Panc1 (cell line): ENCODE data around the gene HNRNPA1. TPM values are rescaled to one million over a fixed set of nuclear protein-coding genes. Genes with fewer than 3 reads are reported as not detected.

ENCODE experiments used
- ATAC-seq: fragments of 200-7000 bp; cut with Tn5 transposase; 2 replicates; pipeline ENCODE4 v1.9.1; 2020; ENCODE audit warnings: mild to moderate bottlenecking, moderate library complexity
- BruUV-seq: library from RNA; stranded (reverse); fragments of 400-500 nt; replicated peaks from 2 replicates; lab custom pipeline; 2021; lab: Mats Ljungman, UMichigan
- CTCF ChIA-PET: fragments of 300-600 bp; sonication (Branson Sonifier 250); formaldehyde crosslinking; loops from one replicate; lab custom pipeline; 2022; ENCODE audit warnings: antibody characterized with exemption; lab: Charles Lee
- POLR2A ChIA-PET: fragments of 300-600 bp; sonication (Branson Sonifier 250); formaldehyde crosslinking; loops from one replicate; lab custom pipeline; 2022; ENCODE audit warnings: antibody characterized with exemption; lab: Charles Lee
- DNase-seq: peaks from one replicate; pipeline ENCODE4 v3.0.0-alpha.2; 2010; ENCODE audit warnings: low read depth, low spot score
- H3K27ac ChIP-seq: 2 replicates; pipeline ENCODE4 v1.5.1; 2011; ENCODE audit warnings: mild to moderate bottlenecking, low read length, inconsistent platforms
- H3K27me3 ChIP-seq: fragments of 200-500 bp; sonication (Bioruptor generic); 2 replicates; pipeline ENCODE4 v1.6.0; 2014; ENCODE audit warnings: low read length, inconsistent platforms; ENCODE audit not compliant: control insufficient read depth, insufficient read depth
- H3K36me3 ChIP-seq: fragments of 200-500 bp; sonication (Bioruptor generic); 2 replicates; pipeline ENCODE4 v1.5.1; 2014; ENCODE audit warnings: inconsistent platforms, mild to moderate bottlenecking, low read length, moderate library complexity; ENCODE audit not compliant: control insufficient read depth, insufficient read depth
- H3K4me1 ChIP-seq: 2 replicates; pipeline ENCODE4 v1.5.1; 2011; ENCODE audit warnings: inconsistent platforms, mild to moderate bottlenecking, low read length, moderate library complexity; ENCODE audit not compliant: control insufficient read depth, insufficient read depth
- H3K4me3 ChIP-seq, 2 experiments: 2 replicates each; pipeline ENCODE4 v1.5.1; 2011 to 2012; ENCODE audit warnings: low read depth in 2 of 2, low read length in 2 of 2, mild to moderate bottlenecking in 2 of 2, inconsistent platforms in 1 of 2, moderate library complexity in 1 of 2
- H3K9me3 ChIP-seq: fragments of 200-500 bp; sonication (Bioruptor generic); 2 replicates; pipeline ENCODE4 v1.5.1; 2014; ENCODE audit warnings: low read depth, mild to moderate bottlenecking, inconsistent platforms, low read length, moderate library complexity; ENCODE audit not compliant: control insufficient read depth, insufficient read depth
- POLR2AphosphoS5 ChIP-seq: IDR thresholded peaks from 2 replicates; pipeline ENCODE4 v1.6.1; 2012; ENCODE audit warnings: mild to moderate bottlenecking, low read depth, low read length, moderate library complexity
- SIN3A ChIP-seq: IDR thresholded peaks from 2 replicates; pipeline ENCODE4 v1.6.1; 2012; ENCODE audit warnings: low read depth, mild to moderate bottlenecking, low read length, moderate library complexity, borderline replicate concordance; ENCODE audit not compliant: insufficient read depth
- TCF7L2 ChIP-seq: IDR thresholded peaks from 2 replicates; pipeline ENCODE4 v1.6.1; 2011; ENCODE audit warnings: mild to moderate bottlenecking, low read depth, low read length, inconsistent platforms
- in situ Hi-C: cut with HindIII; loops from 2 replicates; pipeline ENCODE4 v1.10.0; 2016; ENCODE audit warnings: low sequenced_read_pairs, low pct_unique_long_range_greater_than_20kb
- intact Hi-C: fragments of 100-400 bp; cut with micrococcal nuclease; formaldehyde crosslinking; loops from one replicate; pipeline ENCODE4 v1.10.0; 2022; ENCODE audit not compliant: unreplicated experiment
- total RNA-seq: library from RNA; stranded (reverse); gene quantifications from one replicate; pipeline ENCODE4 v1.2.1, GENCODE V29; 2021; ENCODE audit not compliant: unreplicated experiment
- TF ChIP-seq, protein P1 (sequence below): fragments of 450-650 bp; IDR thresholded peaks from 2 replicates; pipeline ENCODE4 v1.5.1; 2017; ENCODE audit warnings: mild to moderate bottlenecking
- TF ChIP-seq, protein P2 (sequence below), 2 experiments: IDR thresholded peaks; 2 replicates each; pipeline ENCODE4 v1.6.1; 2011 to 2012; ENCODE audit warnings: low read depth in 2 of 2, control low read depth in 1 of 2, low read length in 1 of 2, mild to moderate bottlenecking in 1 of 2, moderate library complexity in 1 of 2; ENCODE audit not compliant: insufficient read depth in 1 of 2

Gene HNRNPA1
- total RNA-seq, 1 experiment from 2014 or later: 689 TPM

DNA sequence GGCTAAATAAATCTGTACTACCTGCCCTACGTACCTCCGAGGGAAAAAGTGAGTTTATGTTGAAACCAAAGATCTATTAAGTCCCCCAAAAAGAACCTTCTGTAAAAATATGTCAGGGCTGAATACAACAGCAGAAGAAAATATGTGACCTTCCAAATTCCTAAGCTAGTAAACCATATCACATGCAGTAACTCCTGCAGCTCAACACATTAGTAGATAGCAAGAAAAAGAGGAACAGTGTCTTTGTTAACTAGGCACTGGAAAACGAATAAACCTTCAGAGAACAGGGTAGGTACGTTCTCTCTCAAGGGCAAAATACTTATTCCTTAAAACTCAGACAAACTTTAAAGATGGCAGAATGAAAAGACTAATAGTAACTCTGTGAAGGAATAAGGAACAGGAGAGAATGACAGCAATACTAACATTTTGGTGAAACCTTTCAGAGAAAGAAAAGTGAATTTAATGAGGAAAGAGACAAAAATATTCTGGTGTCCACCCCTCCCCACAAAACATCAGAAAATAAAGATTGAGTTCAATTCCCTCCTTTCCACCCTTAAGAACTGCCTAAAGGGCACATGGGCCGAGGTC lies 18.6 kb upstream of the HNRNPA1 start:
- Histone ChIP-seq H3K27me3 (no peaks in the 10 kb centered on the region), H3K36me3 (peaks cover 5% of the 10 kb centered on the region; the same call in 1 of the 2 replicates), H3K27ac (peak overlapping the region; percentile 89), H3K4me3 (no peak overlapping the region), H3K9me3 (no peaks in the 10 kb centered on the region), H3K4me1 (peaks cover 58% of the 10 kb centered on the region)
- ATAC-seq: no peak
- intact Hi-C loops: no loop called here
- POLR2A ChIA-PET: interaction anchor here (0.7 to 2.7 kb wide), 2 partner anchors 18 kb away, joined by 5 to 10 read pairs; partner anchors contain the start of genes CBX5 and HNRNPA1
- no peak for TF ChIP-seq POLR2AphosphoS5
- TF ChIP-seq, protein P1, sequence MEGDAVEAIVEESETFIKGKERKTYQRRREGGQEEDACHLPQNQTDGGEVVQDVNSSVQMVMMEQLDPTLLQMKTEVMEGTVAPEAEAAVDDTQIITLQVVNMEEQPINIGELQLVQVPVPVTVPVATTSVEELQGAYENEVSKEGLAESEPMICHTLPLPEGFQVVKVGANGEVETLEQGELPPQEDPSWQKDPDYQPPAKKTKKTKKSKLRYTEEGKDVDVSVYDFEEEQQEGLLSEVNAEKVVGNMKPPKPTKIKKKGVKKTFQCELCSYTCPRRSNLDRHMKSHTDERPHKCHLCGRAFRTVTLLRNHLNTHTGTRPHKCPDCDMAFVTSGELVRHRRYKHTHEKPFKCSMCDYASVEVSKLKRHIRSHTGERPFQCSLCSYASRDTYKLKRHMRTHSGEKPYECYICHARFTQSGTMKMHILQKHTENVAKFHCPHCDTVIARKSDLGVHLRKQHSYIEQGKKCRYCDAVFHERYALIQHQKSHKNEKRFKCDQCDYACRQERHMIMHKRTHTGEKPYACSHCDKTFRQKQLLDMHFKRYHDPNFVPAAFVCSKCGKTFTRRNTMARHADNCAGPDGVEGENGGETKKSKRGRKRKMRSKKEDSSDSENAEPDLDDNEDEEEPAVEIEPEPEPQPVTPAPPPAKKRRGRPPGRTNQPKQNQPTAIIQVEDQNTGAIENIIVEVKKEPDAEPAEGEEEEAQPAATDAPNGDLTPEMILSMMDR: no peak
- TF ChIP-seq TCF7L2: no peak
- no peak for TF ChIP-seq SIN3A
- TF ChIP-seq, protein P2, sequence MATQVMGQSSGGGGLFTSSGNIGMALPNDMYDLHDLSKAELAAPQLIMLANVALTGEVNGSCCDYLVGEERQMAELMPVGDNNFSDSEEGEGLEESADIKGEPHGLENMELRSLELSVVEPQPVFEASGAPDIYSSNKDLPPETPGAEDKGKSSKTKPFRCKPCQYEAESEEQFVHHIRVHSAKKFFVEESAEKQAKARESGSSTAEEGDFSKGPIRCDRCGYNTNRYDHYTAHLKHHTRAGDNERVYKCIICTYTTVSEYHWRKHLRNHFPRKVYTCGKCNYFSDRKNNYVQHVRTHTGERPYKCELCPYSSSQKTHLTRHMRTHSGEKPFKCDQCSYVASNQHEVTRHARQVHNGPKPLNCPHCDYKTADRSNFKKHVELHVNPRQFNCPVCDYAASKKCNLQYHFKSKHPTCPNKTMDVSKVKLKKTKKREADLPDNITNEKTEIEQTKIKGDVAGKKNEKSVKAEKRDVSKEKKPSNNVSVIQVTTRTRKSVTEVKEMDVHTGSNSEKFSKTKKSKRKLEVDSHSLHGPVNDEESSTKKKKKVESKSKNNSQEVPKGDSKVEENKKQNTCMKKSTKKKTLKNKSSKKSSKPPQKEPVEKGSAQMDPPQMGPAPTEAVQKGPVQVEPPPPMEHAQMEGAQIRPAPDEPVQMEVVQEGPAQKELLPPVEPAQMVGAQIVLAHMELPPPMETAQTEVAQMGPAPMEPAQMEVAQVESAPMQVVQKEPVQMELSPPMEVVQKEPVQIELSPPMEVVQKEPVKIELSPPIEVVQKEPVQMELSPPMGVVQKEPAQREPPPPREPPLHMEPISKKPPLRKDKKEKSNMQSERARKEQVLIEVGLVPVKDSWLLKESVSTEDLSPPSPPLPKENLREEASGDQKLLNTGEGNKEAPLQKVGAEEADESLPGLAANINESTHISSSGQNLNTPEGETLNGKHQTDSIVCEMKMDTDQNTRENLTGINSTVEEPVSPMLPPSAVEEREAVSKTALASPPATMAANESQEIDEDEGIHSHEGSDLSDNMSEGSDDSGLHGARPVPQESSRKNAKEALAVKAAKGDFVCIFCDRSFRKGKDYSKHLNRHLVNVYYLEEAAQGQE (IDR thresholded peaks at IDR 0.05; ENCODE audit: insufficient read depth in 1 of 2, low read depth in 2 of 2, low read length in 1 of 2): no peak
- CTCF ChIA-PET: interaction anchor here (0.7 kb wide), 2 partner anchors 8 to 10 kb away, joined by 4 to 5 read pairs; no protein-coding TSS in a partner anchor
- DNase-seq: no peak
- in situ Hi-C loops: no loop called here
- BruUV-seq: no TSS peak

- Histone ChIP-seq H3K27ac (peak overlapping the region; percentile 89), H3K9me3 (no peaks in the 10 kb centered on the region), H3K27me3 (no peaks in the 10 kb centered on the region), H3K4me1 (peaks cover 57% of the 10 kb centered on the region), H3K36me3 (0 out of 2 replicates have a peak, but pooled peaks cover under 1% of the 10 kb centered on the region), H3K4me3 (no peak overlapping the region)
- BruUV-seq: no TSS peak
- TF ChIP-seq, protein P2 (IDR thresholded peaks at IDR 0.05; ENCODE audit: insufficient read depth in 1 of 2, low read depth in 2 of 2, low read length in 1 of 2): no peak
- TF ChIP-seq TCF7L2: peak; percentile 67
- CTCF ChIA-PET: no interaction called here
- POLR2A ChIA-PET: interaction anchor here (0.7 to 1.0 kb wide), 2 partner anchors 18 to 38 kb away, joined by 3 to 5 read pairs; partner anchors contain the start of gene HNRNPA1
- in situ Hi-C loops (no loop called here), intact Hi-C loops (no loop called here)
- ATAC-seq: no peak; the same call in 1 of the 2 replicates
- no peak for DNase-seq
Measured at GRCh38 chr12:54262403-54262925, 18.1 kb upstream of the HNRNPA1 start.
